Choroid plexus epithelial cell (primary cell): Measurements from ENCODE around the gene TECTB.

ENCODE experiments used
- DNase-seq: peaks from one replicate; pipeline ENCODE4 v3.0.0-alpha.2; 2010; ENCODE audit warnings: low read depth
- H3K4me3 ChIP-seq: 2 replicates; pipeline ENCODE4 v1.5.1; 2011; ENCODE audit warnings: low read depth, mild to moderate bottlenecking, control low read depth, low read length, moderate library complexity
- CTCF ChIP-seq: conservative IDR thresholded peaks from 2 replicates; pipeline ENCODE4 v1.5.1; 2011; ENCODE audit warnings: low read depth, mild to moderate bottlenecking, control low read depth, inconsistent platforms, low read length, moderate library complexity

Gene TECTB

GRCh38 chr10:112304267-112304859 lies 21.2 kb downstream of the TECTB start:
- DNase-seq: peak; percentile 62
- no peak for TF ChIP-seq CTCF
- H3K4me3 ChIP-seq: no peak overlapping the region

GRCh38 chr10:112307358-112308124 lies 24.3 kb downstream of the TECTB start:
- no peak overlapping the region for H3K4me3 ChIP-seq
- DNase-seq: peak; percentile 75

GRCh38 chr10:112308125-112308502 lies 24.9 kb downstream of the TECTB start:
- DNase-seq: no peak
- H3K4me3 ChIP-seq: no peak overlapping the region
- no peak for TF ChIP-seq CTCF

More at GRCh38 chr10:112307358-112308124, 24.3 kb downstream of the TECTB start:
- TF ChIP-seq CTCF: peak; percentile 96

- no peak for DNase-seq
- no peak for TF ChIP-seq CTCF
- no peak overlapping the region for H3K4me3 ChIP-seq
Observed at GRCh38 chr10:112311481-112311880, 28.3 kb downstream of the TECTB start.

- TF ChIP-seq CTCF: no peak
- H3K4me3 ChIP-seq: no peak overlapping the region
- DNase-seq: no peak
Observed at GRCh38 chr10:112313234-112313633, 30.0 kb downstream of the TECTB start.

- peak; percentile 18 for DNase-seq
- TF ChIP-seq CTCF: no peak
- H3K4me3 ChIP-seq: no peak overlapping the region
Observed at GRCh38 chr10:112313911-112314310, 30.7 kb downstream of the TECTB start.
